ENCODE data around the gene RAB3B.
"Not testable (repeated sequence)": the region's sequence is repeated elsewhere in the genome, so short reads cannot be mapped to it uniquely, and the experiment has no call there.

RAB3B gene

GRCh38 chr1:51875291-51875772 lies 115.2 kb downstream of the RAB3B start:
- DNase-seq (ENCODE audit: extremely low read depth, low read depth), result no peak
- TF ChIP-seq CTCF (IDR thresholded peaks at IDR 0.05; ENCODE audit: low read depth, low read length), result no peak

- DNase-seq (ENCODE audit: extremely low read depth, low read depth), result not testable (repeated sequence)
Measured at GRCh38 chr1:51873270-51873669, 117.2 kb downstream of the RAB3B start.

- no peak for TF ChIP-seq CTCF (IDR thresholded peaks at IDR 0.05; ENCODE audit: low read depth, low read length)
- no peak for DNase-seq (ENCODE audit: extremely low read depth, low read depth)
Measured at GRCh38 chr1:51871351-51871975, 119.0 kb downstream of the RAB3B start.

GRCh38 chr1:51870603-51871350 lies 119.7 kb downstream of the RAB3B start:
- TF ChIP-seq CTCF (IDR thresholded peaks at IDR 0.05; ENCODE audit: low read depth, low read length), result no peak
- no peak for DNase-seq (ENCODE audit: extremely low read depth, low read depth)

GRCh38 chr1:51867479-51868232 lies 122.8 kb downstream of the RAB3B start:
- no peak for TF ChIP-seq CTCF (IDR thresholded peaks at IDR 0.05; ENCODE audit: low read depth, low read length)
- no peak for DNase-seq (ENCODE audit: extremely low read depth, low read depth)

GRCh38 chr1:51863384-51863783 lies 127.1 kb downstream of the RAB3B start:
- no peak for TF ChIP-seq CTCF (IDR thresholded peaks at IDR 0.05; ENCODE audit: low read depth, low read length)
- DNase-seq (ENCODE audit: extremely low read depth, low read depth), result no peak

- no peak for DNase-seq (ENCODE audit: extremely low read depth, low read depth)
- TF ChIP-seq CTCF (IDR thresholded peaks at IDR 0.05; ENCODE audit: low read depth, low read length), result no peak
Measured at GRCh38 chr1:51861669-51862068, 128.8 kb downstream of the RAB3B start.

All from AG09319 (cell line).